Neural progenitor cell (in vitro differentiated cells): ENCODE measurements around the gene AQP3. TPM values are rescaled to one million over a fixed set of nuclear protein-coding genes. Genes with fewer than 3 reads are reported as not detected.
A peak's percentile ranks its signal among the peaks of the same experiment; 100 is the strongest.

Experiments
- DNase-seq: peaks from one replicate; pipeline ENCODE4 v3.0.0-alpha.2; 2016; ENCODE audit warnings: low spot score
- H2AFZ ChIP-seq: fragments of 200-600 bp; sonication (generic); replicated peaks from 2 replicates; pipeline ENCODE4 v1.6.1; 2016; ENCODE audit warnings: antibody characterized with exemption
- H3F3A ChIP-seq: fragments of 200-600 bp; sonication (generic); 2 replicates; pipeline ENCODE4 v1.6.1; 2016; ENCODE audit warnings: antibody characterized with exemption, low read depth
- H3K27ac ChIP-seq: fragments of 200-600 bp; sonication (generic); 2 replicates; pipeline ENCODE4 v1.5.1; 2016; ENCODE audit warnings: mild to moderate bottlenecking
- H3K27me3 ChIP-seq: fragments of 200-600 bp; sonication (generic); 2 replicates; pipeline ENCODE4 v1.6.1; 2016; ENCODE audit warnings: mild to moderate bottlenecking, moderate library complexity
- H3K36me3 ChIP-seq: fragments of 200-600 bp; sonication (generic); 2 replicates; pipeline ENCODE4 v1.5.1; 2016
- H3K4me1 ChIP-seq: fragments of 200-600 bp; sonication (generic); 2 replicates; pipeline ENCODE4 v1.6.1; 2016; ENCODE audit warnings: mixed run types
- H3K4me2 ChIP-seq: fragments of 200-600 bp; sonication (generic); 2 replicates; pipeline ENCODE4 v1.6.1; 2016
- H3K4me3 ChIP-seq: fragments of 200-600 bp; sonication (generic); 2 replicates; pipeline ENCODE4 v1.5.1; 2016
- H3K79me2 ChIP-seq: fragments of 200-600 bp; sonication (generic); 2 replicates; pipeline ENCODE4 v1.6.1; 2016; ENCODE audit warnings: low read depth
- H3K9ac ChIP-seq: fragments of 200-600 bp; sonication (generic); 2 replicates; pipeline ENCODE4 v1.6.1; 2016
- H3K9me3 ChIP-seq: fragments of 200-600 bp; sonication (generic); 2 replicates; pipeline ENCODE4 v1.5.1; 2016; ENCODE audit warnings: low read depth
- H4K20me1 ChIP-seq: fragments of 200-600 bp; sonication (generic); 2 replicates; pipeline ENCODE4 v1.6.1; 2016; ENCODE audit warnings: low read depth
- H3K27ac Mint-ChIP-seq: 3 replicates; pipeline ENCODE4 v1.8.0; 2021; ENCODE audit warnings: mixed read lengths
- H3K27me3 Mint-ChIP-seq: 2 replicates; pipeline ENCODE4 v1.8.0; 2022; ENCODE audit warnings: low read depth, mild to moderate bottlenecking, inconsistent platforms, moderate library complexity, mixed read lengths; ENCODE audit not compliant: insufficient read depth
- H3K36me3 Mint-ChIP-seq: 3 replicates; pipeline ENCODE4 v1.8.0; 2021; ENCODE audit warnings: mixed read lengths
- H3K4me1 Mint-ChIP-seq: 3 replicates; pipeline ENCODE4 v1.8.0; 2021; ENCODE audit warnings: mixed read lengths
- H3K4me3 Mint-ChIP-seq: 3 replicates; pipeline ENCODE4 v1.8.0; 2021; ENCODE audit warnings: mild to moderate bottlenecking, moderate library complexity, mixed read lengths
- H3K9me3 Mint-ChIP-seq: 3 replicates; pipeline ENCODE4 v1.8.0; 2020; ENCODE audit warnings: mixed read lengths
- CTCF ChIP-seq: fragments of 200-600 bp; sonication (generic); IDR thresholded peaks from 2 replicates; pipeline ENCODE4 v1.5.1; 2017; ENCODE audit warnings: antibody characterized with exemption, mild to moderate bottlenecking
- EZH2 ChIP-seq: fragments of 200-600 bp; sonication (generic); IDR thresholded peaks from 2 replicates; pipeline ENCODE4 v1.6.1; 2017; ENCODE audit warnings: antibody characterized with exemption, mild to moderate bottlenecking, moderate library complexity
- EZH2phosphoT487 ChIP-seq: fragments of 200-600 bp; sonication (generic); IDR thresholded peaks from 2 replicates; pipeline ENCODE4 v1.6.1; 2017; ENCODE audit warnings: antibody characterized with exemption
- total RNA-seq: library from RNA; depleted of rRNA; stranded (reverse); fragments of >200 nt; gene quantifications from 2 replicates; pipeline ENCODE4 v1.2.3, GENCODE V29; 2015; ENCODE audit warnings: low replicate concordance

AQP3 gene
- total RNA-seq, 1 donor from 2014 or later: 0.45 TPM

GRCh38 chr9:33446240-33446945, 1.0 kb downstream of the AQP3 start:
- Histone ChIP-seq H3K79me2 (no peaks in the 10 kb centered on the region), H3K4me1 (peaks cover 20% of the 10 kb centered on the region), H2AFZ (no peak overlapping the region), H4K20me1 (no peaks in the 10 kb centered on the region), H3K9ac (no peak overlapping the region), H3F3A (peaks cover 17% of the 10 kb centered on the region), H3K36me3 (no peaks in the 10 kb centered on the region), H3K9me3 (no peaks in the 10 kb centered on the region), H3K27me3 (peaks cover 32% of the 10 kb centered on the region), H3K27ac (no peak overlapping the region), H3K4me2 (peak overlapping the region; percentile 82), H3K4me3 (peak overlapping the region; percentile 45)
- no peak overlapping the region for H3K27ac Mint-ChIP-seq
- no peak for DNase-seq
- peaks cover 34% of the 10 kb centered on the region for H3K4me1 Mint-ChIP-seq
- peaks cover 26% of the 10 kb centered on the region for H3K27me3 Mint-ChIP-seq
- no peaks in the 10 kb centered on the region for H3K36me3 Mint-ChIP-seq
- peak overlapping the region; percentile 86 for H3K4me3 Mint-ChIP-seq
- TF ChIP-seq EZH2: no peak
- no peak for TF ChIP-seq EZH2phosphoT487
- TF ChIP-seq CTCF: no peak
- no peaks in the 10 kb centered on the region for H3K9me3 Mint-ChIP-seq

DNA sequence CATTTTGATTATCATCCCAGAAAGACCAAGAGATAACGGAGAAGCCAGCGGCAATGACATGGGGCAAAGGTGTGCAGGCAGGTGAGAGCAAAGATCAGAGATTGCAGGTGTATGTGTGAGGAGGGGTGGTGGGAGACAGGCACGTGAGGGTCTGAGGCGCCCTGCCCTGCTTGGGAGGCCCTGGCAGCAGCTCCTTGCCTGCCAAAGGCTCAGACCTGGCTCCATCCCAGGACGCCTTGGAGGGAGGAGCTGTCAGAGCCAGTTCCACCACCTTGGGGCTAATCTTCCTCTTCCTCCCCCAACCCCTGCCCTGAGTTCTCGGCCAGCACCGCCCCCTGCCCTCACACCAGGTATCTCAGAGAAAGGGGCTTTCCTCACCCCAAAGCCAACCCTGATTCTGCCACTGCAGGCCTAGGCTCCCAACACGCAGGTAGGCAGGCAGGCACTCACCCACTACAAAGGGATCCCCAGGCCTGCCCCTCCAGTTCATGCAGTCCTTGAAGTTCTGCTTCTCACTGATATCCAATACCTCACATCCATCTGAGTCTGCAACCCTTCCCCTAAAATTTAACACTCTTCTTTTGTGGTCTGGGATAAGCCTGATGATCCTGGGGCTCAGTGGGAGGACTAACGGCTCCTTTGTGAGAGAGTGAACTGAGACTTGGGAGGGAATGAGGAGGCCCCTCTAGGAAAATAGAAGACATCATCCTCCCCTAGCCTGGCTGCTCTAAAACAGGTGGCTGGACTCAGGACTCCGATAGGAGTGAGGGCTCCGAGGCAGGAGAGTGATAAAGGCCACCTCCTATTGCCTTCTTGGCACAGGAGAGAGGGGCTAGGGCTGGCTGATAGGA, 1.8 kb downstream of the AQP3 start:
- H3K9me3 ChIP-seq: no peaks in the 10 kb centered on the region
- peaks cover 20% of the 10 kb centered on the region for H3K4me1 ChIP-seq
- H3K27me3 ChIP-seq: peaks cover 32% of the 10 kb centered on the region
- no peaks in the 10 kb centered on the region for H3K36me3 Mint-ChIP-seq
- H3K27ac ChIP-seq: no peak overlapping the region
- TF ChIP-seq CTCF (no peak), EZH2phosphoT487 (no peak), EZH2 (no peak)
- DNase-seq: peak; percentile 55
- no peaks in the 10 kb centered on the region for H3K79me2 ChIP-seq
- H3K4me3 Mint-ChIP-seq: no peak overlapping the region
- no peak overlapping the region for H3K27ac Mint-ChIP-seq
- H3K9me3 Mint-ChIP-seq: no peaks in the 10 kb centered on the region
- H4K20me1 ChIP-seq: no peaks in the 10 kb centered on the region
- no peak overlapping the region for H3K4me3 ChIP-seq
- H2AFZ ChIP-seq: peak overlapping the region; percentile 75
- H3K36me3 ChIP-seq: no peaks in the 10 kb centered on the region
- H3K27me3 Mint-ChIP-seq: peaks cover 25% of the 10 kb centered on the region
- no peak overlapping the region for H3K9ac ChIP-seq
- H3F3A ChIP-seq: peaks cover 17% of the 10 kb centered on the region
- peaks cover 34% of the 10 kb centered on the region for H3K4me1 Mint-ChIP-seq
- H3K4me2 ChIP-seq: peak overlapping the region; percentile 59

DNA sequence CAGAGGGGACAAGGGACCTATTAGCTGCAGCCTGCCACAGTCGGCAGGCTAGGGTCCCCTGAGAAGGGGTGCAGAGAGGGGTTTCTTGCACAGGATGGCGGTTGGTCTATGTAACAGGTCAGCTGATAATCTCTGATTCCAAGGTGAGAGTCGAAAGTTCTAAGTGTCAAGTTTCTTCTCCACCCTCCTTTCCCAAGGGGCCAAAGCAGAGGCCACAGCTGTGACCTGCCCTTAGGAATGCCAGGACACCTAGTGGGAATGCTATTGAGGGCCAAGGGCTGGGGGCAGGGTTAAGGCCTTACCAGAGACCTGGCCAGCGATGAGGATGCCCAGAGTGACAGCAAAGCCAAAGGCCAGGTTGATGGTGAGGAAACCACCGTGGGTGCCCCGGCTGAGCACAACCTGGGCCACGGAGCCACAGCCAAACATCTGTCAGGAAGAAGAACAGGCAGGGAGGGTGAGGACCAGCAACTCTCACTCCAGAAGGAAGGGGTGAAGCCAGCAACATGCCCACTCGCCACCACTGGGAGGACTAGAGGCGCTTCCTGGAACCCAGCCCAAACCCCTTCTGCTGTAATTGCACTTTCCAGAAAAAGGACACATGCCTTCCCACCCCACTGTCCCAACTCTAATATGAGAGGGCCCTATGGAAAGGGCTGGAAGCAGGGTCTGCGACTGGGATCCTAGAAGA, 3.8 kb downstream of the AQP3 start:
- TF ChIP-seq EZH2phosphoT487 (no peak), CTCF (no peak)
- Histone ChIP-seq H3K9me3 (no peaks in the 10 kb centered on the region), H3K4me2 (no peak overlapping the region), H3K9ac (no peak overlapping the region), H3K36me3 (no peaks in the 10 kb centered on the region), H3F3A (peaks cover 17% of the 10 kb centered on the region), H3K27ac (no peak overlapping the region), H3K4me1 (peaks cover 20% of the 10 kb centered on the region), H3K4me3 (no peak overlapping the region), H3K79me2 (no peaks in the 10 kb centered on the region), H4K20me1 (no peaks in the 10 kb centered on the region), H2AFZ (no peak overlapping the region), H3K27me3 (peaks cover 25% of the 10 kb centered on the region)
- DNase-seq: no peak
- Mint-ChIP-seq H3K4me1 (peaks cover 38% of the 10 kb centered on the region), H3K36me3 (no peaks in the 10 kb centered on the region), H3K9me3 (no peaks in the 10 kb centered on the region), H3K4me3 (no peak overlapping the region), H3K27ac (no peak overlapping the region), H3K27me3 (peaks cover 24% of the 10 kb centered on the region)
